Ecto neural progenitor cell (in vitro differentiated cells): ENCODE results near the gene PMS1.
"Not testable (repeated sequence)": the region's sequence is repeated elsewhere in the genome, so short reads cannot be mapped to it uniquely, and the experiment has no call there.

Experiments used
- DNase-seq: peaks from one replicate; pipeline ENCODE4 v3.0.0-alpha.2; 2018; ENCODE audit warnings: low spot score

Gene PMS1

GRCh38 chr2:189865826-189866225 is 81.6 kb downstream of the PMS1 start:
- DNase-seq, result no peak

GRCh38 chr2:189866296-189866695 is 82.0 kb downstream of the PMS1 start:
- no peak for DNase-seq

GRCh38 chr2:189868896-189869295 is 84.6 kb downstream of the PMS1 start:
- no peak for DNase-seq

- no peak for DNase-seq
Measured at GRCh38 chr2:189870381-189871085, 86.3 kb downstream of the PMS1 start.

GRCh38 chr2:189873696-189874095 is 89.4 kb downstream of the PMS1 start:
- DNase-seq, result no peak

- no peak for DNase-seq
Measured at GRCh38 chr2:189874586-189875320, 90.5 kb downstream of the PMS1 start.

GRCh38 chr2:189876271-189876670 is 92.0 kb downstream of the PMS1 start:
- no peak for DNase-seq

- no peak for DNase-seq
Measured at GRCh38 chr2:189879716-189880081, 95.4 kb downstream of the PMS1 start.

GRCh38 chr2:189880429-189880828 is 96.2 kb downstream of the PMS1 start:
- no peak for DNase-seq

GRCh38 chr2:189880832-189881492 is 96.7 kb downstream of the PMS1 start:
- no peak for DNase-seq

- DNase-seq, result no peak
Measured at GRCh38 chr2:189885368-189885767, 101.1 kb downstream of the PMS1 start.

- DNase-seq, result not testable (repeated sequence)
Measured at GRCh38 chr2:189892546-189893294, 108.5 kb downstream of the PMS1 start.

GRCh38 chr2:189896809-189897208 is 112.6 kb downstream of the PMS1 start:
- DNase-seq, result no peak

GRCh38 chr2:189899101-189899500 is 114.9 kb downstream of the PMS1 start:
- DNase-seq, result no peak

- no peak for DNase-seq
Measured at GRCh38 chr2:189900726-189901125, 116.5 kb downstream of the PMS1 start.

GRCh38 chr2:189901664-189902063 is 117.4 kb downstream of the PMS1 start:
- no peak for DNase-seq

- no peak for DNase-seq
Measured at GRCh38 chr2:189913821-189914220, 129.6 kb downstream of the PMS1 start.

- DNase-seq, result no peak
Measured at GRCh38 chr2:189916651-189917050, 132.4 kb downstream of the PMS1 start.
